RWPE2 (cell line): ENCODE measurements around the gene DNTTIP2.
A peak's percentile ranks its signal among the peaks of the same experiment; 100 is the strongest.

Experiments
- ATAC-seq: fragments of 200-7000 bp; cut with Tn5 transposase; 3 replicates; pipeline ENCODE4 v1.9.1; 2021; ENCODE audit warnings: low read depth
- DNase-seq: peaks from one replicate; pipeline ENCODE4 v3.0.0-alpha.2; 2020; ENCODE audit warnings: low spot score
- H3K27ac ChIP-seq: fragments of 450-650 bp; 2 replicates; pipeline ENCODE4 v1.5.1; 2017; ENCODE audit warnings: mild to moderate bottlenecking; ENCODE audit not compliant: poor library complexity, severe bottlenecking
- H3K27me3 ChIP-seq: fragments of 250-450 bp; sonication (Bioruptor Pico); 2 replicates; pipeline ENCODE4 v1.5.1; 2021; ENCODE audit warnings: mild to moderate bottlenecking, moderate library complexity; ENCODE audit not compliant: insufficient read depth, poor library complexity, severe bottlenecking
- H3K36me3 ChIP-seq: fragments of 250-450 bp; sonication (Bioruptor Pico); 2 replicates; pipeline ENCODE4 v1.5.1; 2020; ENCODE audit warnings: low read depth, mild to moderate bottlenecking, moderate library complexity
- H3K4me1 ChIP-seq: fragments of 250-450 bp; sonication (Bioruptor Pico); 2 replicates; pipeline ENCODE4 v1.5.1; 2021; ENCODE audit warnings: mild to moderate bottlenecking, moderate library complexity; ENCODE audit not compliant: insufficient read depth, poor library complexity, severe bottlenecking
- H3K4me3 ChIP-seq: fragments of 250-450 bp; sonication (Bioruptor Pico); 2 replicates; pipeline ENCODE4 v1.5.1; 2021; ENCODE audit warnings: mild to moderate bottlenecking, moderate library complexity; ENCODE audit not compliant: severe bottlenecking
- H3K9me3 ChIP-seq: fragments of 250-450 bp; sonication (Bioruptor Pico); 2 replicates; pipeline ENCODE4 v1.5.1; 2021; ENCODE audit warnings: mild to moderate bottlenecking, moderate library complexity; ENCODE audit not compliant: severe bottlenecking
- TF ChIP-seq, protein P1 (sequence below): fragments of 450-650 bp; IDR thresholded peaks from one replicate; pipeline ENCODE4 v1.5.1; 2017; ENCODE audit warnings: mild to moderate bottlenecking, moderate library complexity; ENCODE audit not compliant: poor library complexity, severe bottlenecking

Gene DNTTIP2

DNA sequence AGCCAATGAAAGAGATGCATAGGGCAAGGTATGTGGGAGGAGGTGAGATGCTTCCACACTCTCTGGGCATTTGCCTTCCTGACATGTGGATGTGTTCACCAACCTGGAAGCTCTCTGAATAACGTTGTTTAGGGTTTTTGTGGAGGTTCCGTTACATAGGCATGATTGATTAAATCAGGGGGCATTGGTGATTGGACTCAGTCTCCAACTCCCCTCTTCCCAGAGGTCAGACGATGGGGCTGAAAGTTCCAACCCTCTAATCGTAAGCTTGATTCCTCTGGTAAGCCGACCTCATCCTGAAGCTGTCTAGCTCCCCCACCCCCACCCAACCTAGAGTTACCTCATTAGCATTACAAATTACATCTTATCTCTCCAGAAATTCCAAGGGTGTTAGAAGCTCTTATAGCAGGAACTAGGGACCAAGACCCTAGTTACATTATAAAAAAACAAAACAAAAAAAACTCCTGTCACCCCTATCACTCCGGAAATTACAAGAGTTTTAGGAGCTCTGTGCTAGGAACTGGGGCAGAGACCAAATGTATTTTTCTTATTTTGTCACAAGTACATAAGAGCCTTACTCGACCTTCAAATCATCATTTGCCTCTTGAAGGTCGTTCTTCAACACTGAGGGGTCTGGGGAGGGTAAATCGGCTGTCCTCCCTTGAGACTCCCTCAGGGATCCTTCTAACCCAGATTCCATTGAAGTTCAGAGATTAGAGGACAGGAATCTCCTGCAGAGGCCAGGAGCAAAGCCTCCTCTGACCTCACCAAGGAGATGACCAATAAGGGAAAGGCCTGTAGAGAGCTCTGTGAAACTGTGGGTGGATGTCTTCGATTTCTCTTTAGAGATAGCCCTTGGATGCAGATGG, 58.2 kb downstream of the DNTTIP2 start:
- H3K36me3 ChIP-seq, result no peaks in the 10 kb centered on the region
- TF ChIP-seq, protein P1, sequence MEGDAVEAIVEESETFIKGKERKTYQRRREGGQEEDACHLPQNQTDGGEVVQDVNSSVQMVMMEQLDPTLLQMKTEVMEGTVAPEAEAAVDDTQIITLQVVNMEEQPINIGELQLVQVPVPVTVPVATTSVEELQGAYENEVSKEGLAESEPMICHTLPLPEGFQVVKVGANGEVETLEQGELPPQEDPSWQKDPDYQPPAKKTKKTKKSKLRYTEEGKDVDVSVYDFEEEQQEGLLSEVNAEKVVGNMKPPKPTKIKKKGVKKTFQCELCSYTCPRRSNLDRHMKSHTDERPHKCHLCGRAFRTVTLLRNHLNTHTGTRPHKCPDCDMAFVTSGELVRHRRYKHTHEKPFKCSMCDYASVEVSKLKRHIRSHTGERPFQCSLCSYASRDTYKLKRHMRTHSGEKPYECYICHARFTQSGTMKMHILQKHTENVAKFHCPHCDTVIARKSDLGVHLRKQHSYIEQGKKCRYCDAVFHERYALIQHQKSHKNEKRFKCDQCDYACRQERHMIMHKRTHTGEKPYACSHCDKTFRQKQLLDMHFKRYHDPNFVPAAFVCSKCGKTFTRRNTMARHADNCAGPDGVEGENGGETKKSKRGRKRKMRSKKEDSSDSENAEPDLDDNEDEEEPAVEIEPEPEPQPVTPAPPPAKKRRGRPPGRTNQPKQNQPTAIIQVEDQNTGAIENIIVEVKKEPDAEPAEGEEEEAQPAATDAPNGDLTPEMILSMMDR, result no peak
- DNase-seq (no peak), ATAC-seq (no peak)
- peaks cover 16% of the 10 kb centered on the region for H3K4me1 ChIP-seq
- H3K27me3 ChIP-seq, result no peaks in the 10 kb centered on the region
- no peak overlapping the region for H3K4me3 ChIP-seq
- H3K9me3 ChIP-seq, result no peaks in the 10 kb centered on the region
- no peak overlapping the region for H3K27ac ChIP-seq

DNA sequence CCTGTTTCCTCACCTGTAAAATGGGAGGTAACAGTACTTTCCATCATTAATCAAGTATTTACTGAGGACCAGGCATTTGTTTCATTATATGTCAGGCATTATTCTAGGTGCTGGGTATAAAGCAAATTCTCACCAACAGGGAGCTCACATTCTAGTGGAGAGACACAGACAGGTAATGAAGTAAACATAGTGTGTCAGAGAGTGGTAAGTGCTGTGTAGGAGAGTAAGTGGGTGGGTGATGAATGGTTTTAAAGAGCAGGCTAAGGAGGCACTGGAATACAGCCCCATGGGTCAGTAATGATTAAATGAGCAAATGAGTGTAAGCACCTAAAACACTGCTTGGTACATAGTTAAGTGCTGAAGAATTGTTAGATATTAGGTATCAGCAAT, 60.4 kb downstream of the DNTTIP2 start:
- DNase-seq (no peak), ATAC-seq (no peak)
- Histone ChIP-seq H3K27ac (peak overlapping the region; percentile 89), H3K27me3 (no peaks in the 10 kb centered on the region), H3K9me3 (no peaks in the 10 kb centered on the region), H3K4me1 (peaks cover 26% of the 10 kb centered on the region), H3K4me3 (no peak overlapping the region), H3K36me3 (no peaks in the 10 kb centered on the region)
- TF ChIP-seq, protein P1, result no peak

GRCh38 chr1:93817819-93818569, 61.0 kb downstream of the DNTTIP2 start:
- DNase-seq (no peak), ATAC-seq (no peak)
- peak overlapping the region; percentile 89 for H3K27ac ChIP-seq
- H3K36me3 ChIP-seq, result no peaks in the 10 kb centered on the region
- TF ChIP-seq, protein P1, result no peak
- peaks cover 31% of the 10 kb centered on the region for H3K4me1 ChIP-seq
- no peak overlapping the region for H3K4me3 ChIP-seq
- no peaks in the 10 kb centered on the region for H3K9me3 ChIP-seq
- no peaks in the 10 kb centered on the region for H3K27me3 ChIP-seq

- H3K27ac ChIP-seq, result peak overlapping the region; percentile 89
- no peak overlapping the region for H3K4me3 ChIP-seq
- H3K36me3 ChIP-seq, result no peaks in the 10 kb centered on the region
- ATAC-seq (peak; percentile 37; the same call in 2 of the 3 replicates), DNase-seq (no peak)
- no peaks in the 10 kb centered on the region for H3K27me3 ChIP-seq
- TF ChIP-seq, protein P1, result no peak
- no peaks in the 10 kb centered on the region for H3K9me3 ChIP-seq
- H3K4me1 ChIP-seq, result peaks cover 39% of the 10 kb centered on the region
Observed at GRCh38 chr1:93816970-93817678, 61.9 kb downstream of the DNTTIP2 start.
